ENCODE results near the gene PROSER1.

DNA sequence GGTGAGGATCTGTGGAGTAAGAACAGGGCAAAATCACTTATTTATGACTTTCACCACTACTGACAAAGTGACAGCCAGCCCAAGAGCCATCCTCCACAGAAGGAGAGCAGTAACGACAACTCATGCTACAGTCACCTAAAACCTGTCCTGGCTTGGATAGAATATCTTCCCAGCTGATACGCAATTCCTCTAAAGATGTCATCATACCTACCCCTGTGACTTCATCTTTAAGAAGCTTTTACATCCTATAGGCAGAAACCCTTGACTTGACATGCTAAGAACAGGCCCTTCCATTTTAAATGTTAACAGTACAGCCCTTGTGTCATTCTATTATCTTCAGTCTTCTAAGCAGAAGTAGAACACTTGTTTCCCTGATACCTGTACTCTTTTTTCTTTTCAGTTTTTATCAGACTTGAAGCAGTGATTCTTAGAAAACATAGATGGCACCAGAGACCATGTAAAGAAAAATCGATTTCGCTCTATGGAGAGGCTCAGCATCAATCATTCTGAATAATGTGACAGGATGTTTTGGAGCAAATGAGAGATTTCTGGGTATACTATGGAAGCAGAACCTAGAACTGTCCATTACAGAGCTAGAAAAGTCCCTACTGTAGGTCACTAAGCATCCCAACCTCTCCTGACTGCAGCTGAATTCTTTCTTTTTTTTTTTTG is 67.4 kb downstream of the PROSER1 start:
- TF ChIP-seq, protein P1, sequence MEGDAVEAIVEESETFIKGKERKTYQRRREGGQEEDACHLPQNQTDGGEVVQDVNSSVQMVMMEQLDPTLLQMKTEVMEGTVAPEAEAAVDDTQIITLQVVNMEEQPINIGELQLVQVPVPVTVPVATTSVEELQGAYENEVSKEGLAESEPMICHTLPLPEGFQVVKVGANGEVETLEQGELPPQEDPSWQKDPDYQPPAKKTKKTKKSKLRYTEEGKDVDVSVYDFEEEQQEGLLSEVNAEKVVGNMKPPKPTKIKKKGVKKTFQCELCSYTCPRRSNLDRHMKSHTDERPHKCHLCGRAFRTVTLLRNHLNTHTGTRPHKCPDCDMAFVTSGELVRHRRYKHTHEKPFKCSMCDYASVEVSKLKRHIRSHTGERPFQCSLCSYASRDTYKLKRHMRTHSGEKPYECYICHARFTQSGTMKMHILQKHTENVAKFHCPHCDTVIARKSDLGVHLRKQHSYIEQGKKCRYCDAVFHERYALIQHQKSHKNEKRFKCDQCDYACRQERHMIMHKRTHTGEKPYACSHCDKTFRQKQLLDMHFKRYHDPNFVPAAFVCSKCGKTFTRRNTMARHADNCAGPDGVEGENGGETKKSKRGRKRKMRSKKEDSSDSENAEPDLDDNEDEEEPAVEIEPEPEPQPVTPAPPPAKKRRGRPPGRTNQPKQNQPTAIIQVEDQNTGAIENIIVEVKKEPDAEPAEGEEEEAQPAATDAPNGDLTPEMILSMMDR (IDR thresholded peaks at IDR 0.05), result no peak
- TF ChIP-seq ZFX (IDR thresholded peaks at IDR 0.05; ENCODE audit: borderline replicate concordance), result no peak
